ENCODE results near the gene OGDH.

The OGDH gene

GRCh38 chr7:44599222-44599621 lies 7.2 kb upstream of the OGDH start:
- H3K9me3 ChIP-seq: no peaks in the 10 kb centered on the region
- H3K27me3 ChIP-seq: no peaks in the 10 kb centered on the region
- intact Hi-C loops (cut with DNase I; ENCODE audit: low total_unique reads): no loop called here
- no peaks in the 10 kb centered on the region for H3K36me3 ChIP-seq
- no peaks in the 10 kb centered on the region for H3K4me1 ChIP-seq
- TF ChIP-seq CTCF (IDR thresholded peaks at IDR 0.05): no peak
- H3K27ac ChIP-seq: no peak overlapping the region
- no peak overlapping the region for H3K4me3 ChIP-seq
- no peak for DNase-seq

GRCh38 chr7:44602576-44602910 lies 3.9 kb upstream of the OGDH start:
- TF ChIP-seq CTCF (IDR thresholded peaks at IDR 0.05): no peak
- Histone ChIP-seq H3K27ac (no peak overlapping the region), H3K27me3 (no peaks in the 10 kb centered on the region), H3K9me3 (no peaks in the 10 kb centered on the region), H3K4me3 (no peak overlapping the region), H3K36me3 (no peaks in the 10 kb centered on the region), H3K4me1 (peaks cover 0 to 13% (median 7%) of the 10 kb centered on the region in 4 donors)
- DNase-seq: no peak
- intact Hi-C loops (cut with DNase I; ENCODE audit: low total_unique reads): loop anchor here (10.0 kb wide), 2 partner anchors 382 to 512 kb away; partner anchors contain the start of gene TBRG4

- H3K9me3 ChIP-seq: no peaks in the 10 kb centered on the region
- DNase-seq: no peak
- TF ChIP-seq CTCF (IDR thresholded peaks at IDR 0.05): no peak
- peaks cover 0 to 17% (median 12%) of the 10 kb centered on the region in 4 donors for H3K4me1 ChIP-seq
- H3K27ac ChIP-seq: no peak overlapping the region
- no peaks in the 10 kb centered on the region for H3K36me3 ChIP-seq
- intact Hi-C loops (cut with DNase I; ENCODE audit: low total_unique reads): loop anchor here (10.0 kb wide), 2 partner anchors 382 to 512 kb away; partner anchors contain the start of gene TBRG4
- no peaks in the 10 kb centered on the region for H3K27me3 ChIP-seq
- no peak overlapping the region for H3K4me3 ChIP-seq
These were observed 3.2 kb upstream of the OGDH start for GRCh38 chr7:44603193-44603592.

- Histone ChIP-seq H3K27ac (no peak overlapping the region), H3K9me3 (no peaks in the 10 kb centered on the region), H3K4me3 (no peak overlapping the region), H3K36me3 (no peaks in the 10 kb centered on the region), H3K27me3 (no peaks in the 10 kb centered on the region), H3K4me1 (peaks cover 0 to 24% (median 14%) of the 10 kb centered on the region in 4 donors)
- no peak for DNase-seq
- no peak for TF ChIP-seq CTCF (IDR thresholded peaks at IDR 0.05)
- intact Hi-C loops (cut with DNase I; ENCODE audit: low total_unique reads): loop anchor here (10.0 kb wide), 2 partner anchors 380 to 510 kb away; partner anchors contain the start of gene TBRG4
These were observed 1.5 kb upstream of the OGDH start for GRCh38 chr7:44604941-44605340.

- DNase-seq: no peak
- peaks cover 0 to 24% (median 14%) of the 10 kb centered on the region in 4 donors for H3K4me1 ChIP-seq
- TF ChIP-seq CTCF (IDR thresholded peaks at IDR 0.05): no peak
- intact Hi-C loops (cut with DNase I; ENCODE audit: low total_unique reads): loop anchor here (10.0 kb wide), 2 partner anchors 377 to 507 kb away; partner anchors contain the start of gene TBRG4
- no peaks in the 10 kb centered on the region for H3K27me3 ChIP-seq
- H3K27ac ChIP-seq: peak overlapping the region; percentile 92 to 97
- H3K9me3 ChIP-seq: no peaks in the 10 kb centered on the region
- H3K4me3 ChIP-seq: peak overlapping the region; percentile 73 to 96
- H3K36me3 ChIP-seq: no peaks in the 10 kb centered on the region
These were observed 978 bp downstream of the OGDH start for GRCh38 chr7:44607141-44608068.
